ENCODE measurements around the gene INS.

INS gene

DNA sequence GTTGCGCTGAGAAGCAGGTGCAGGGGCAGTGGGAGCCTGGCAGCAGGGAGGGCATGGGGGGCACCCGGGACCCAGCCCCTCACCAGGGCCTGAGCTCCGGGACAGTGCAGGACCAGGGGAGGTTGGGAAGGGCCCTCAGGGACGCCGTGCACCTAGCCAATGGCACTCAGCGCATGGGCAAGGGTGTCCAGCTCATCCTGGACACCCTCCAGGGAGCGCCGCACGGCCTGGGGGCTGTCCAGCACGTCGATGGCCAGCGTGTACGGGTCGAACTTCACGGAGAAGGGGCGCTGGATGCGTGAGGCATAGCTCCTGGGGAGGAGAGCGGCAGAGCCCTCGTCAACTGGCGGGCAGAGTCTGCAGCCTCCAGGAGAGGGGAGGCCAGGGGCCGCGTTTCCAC is 3.1 kb upstream of the INS start:
- no peak for DNase-seq

DNA sequence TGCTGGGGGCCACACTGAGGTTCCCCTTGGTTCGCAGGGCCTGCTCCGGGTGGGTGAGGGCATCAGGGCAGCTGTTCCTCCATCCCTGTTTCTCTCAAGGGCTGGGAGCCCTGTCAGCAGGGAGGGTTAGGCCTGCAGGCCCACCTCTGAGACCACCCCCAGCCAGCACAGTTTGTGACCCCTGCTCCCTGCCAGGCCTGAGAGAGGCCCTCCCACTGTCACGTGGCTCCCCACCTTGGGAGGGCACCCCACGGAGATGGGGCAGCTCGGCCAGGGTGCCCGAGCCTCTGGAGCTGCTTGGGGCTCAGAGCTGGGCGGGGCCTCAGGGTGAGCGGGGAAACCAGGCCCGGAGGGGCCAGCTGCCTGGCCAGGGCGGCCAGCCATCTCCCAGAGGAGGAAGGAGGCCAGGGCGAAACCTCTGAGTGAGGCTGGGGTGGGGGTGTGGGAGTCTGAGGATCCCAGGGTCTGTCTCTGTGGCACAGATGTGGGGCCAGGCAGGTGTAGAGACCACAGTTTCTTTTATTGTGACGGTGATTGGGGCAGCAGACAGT is 2.5 kb upstream of the INS start:
- DNase-seq, result no peak

DNA sequence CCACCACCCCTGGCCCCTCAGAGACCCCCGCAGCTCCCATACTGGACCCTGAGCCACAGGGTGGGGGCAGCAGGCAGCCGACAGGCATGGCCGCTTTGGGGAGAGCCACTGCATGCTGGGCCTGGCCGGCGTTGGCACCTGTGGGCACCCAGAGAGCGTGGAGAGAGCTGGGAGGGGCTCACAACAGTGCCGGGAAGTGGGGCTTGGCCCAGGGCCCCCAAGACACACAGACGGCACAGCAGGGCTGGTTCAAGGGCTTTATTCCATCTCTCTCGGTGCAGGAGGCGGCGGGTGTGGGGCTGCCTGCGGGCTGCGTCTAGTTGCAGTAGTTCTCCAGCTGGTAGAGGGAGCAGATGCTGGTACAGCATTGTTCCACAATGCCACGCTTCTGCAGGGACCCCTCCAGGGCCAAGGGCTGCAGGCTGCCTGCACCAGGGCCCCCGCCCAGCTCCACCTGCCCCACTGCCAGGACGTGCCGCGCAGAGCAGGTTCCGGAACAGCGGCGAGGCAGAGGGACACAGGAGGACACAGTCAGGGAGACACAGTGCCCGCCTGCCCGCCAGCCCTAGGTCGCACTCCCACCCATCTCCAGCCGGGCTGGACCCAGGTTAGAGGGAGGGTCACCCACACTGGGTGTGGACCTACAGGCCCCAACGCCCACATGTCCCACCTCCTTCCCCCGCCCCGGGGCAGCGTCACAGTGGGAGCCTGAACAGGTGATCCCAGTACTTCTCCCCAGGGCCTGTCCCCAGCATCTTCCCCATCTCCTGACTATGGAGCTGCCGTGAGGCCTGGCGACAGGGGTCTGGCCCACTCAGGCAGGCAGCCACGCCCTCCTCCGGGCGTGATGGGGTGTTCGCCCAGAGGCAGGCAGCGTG is 1.2 kb downstream of the INS start:
- no peak for DNase-seq

DNA sequence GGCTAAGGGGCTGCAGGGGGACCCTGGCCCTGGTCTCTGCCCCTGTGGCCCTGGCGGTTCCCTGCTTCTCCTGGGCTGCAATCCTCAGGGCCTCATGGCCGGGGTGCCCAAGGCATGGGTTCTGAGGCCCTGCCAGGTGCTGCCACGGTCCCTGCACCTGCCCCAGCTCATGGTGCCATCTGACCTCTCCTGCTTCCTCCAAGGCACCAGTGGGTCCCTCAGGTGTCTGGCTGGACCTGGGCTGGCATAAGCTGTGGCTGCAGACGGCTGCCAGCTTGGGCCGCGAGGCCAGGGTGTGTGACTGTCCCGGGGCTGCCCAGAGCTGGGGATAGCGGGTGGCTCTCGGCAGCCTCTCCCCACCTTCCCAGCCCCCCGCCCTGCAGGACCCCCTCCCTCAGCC is 2.0 kb downstream of the INS start:
- DNase-seq, result no peak

DNA sequence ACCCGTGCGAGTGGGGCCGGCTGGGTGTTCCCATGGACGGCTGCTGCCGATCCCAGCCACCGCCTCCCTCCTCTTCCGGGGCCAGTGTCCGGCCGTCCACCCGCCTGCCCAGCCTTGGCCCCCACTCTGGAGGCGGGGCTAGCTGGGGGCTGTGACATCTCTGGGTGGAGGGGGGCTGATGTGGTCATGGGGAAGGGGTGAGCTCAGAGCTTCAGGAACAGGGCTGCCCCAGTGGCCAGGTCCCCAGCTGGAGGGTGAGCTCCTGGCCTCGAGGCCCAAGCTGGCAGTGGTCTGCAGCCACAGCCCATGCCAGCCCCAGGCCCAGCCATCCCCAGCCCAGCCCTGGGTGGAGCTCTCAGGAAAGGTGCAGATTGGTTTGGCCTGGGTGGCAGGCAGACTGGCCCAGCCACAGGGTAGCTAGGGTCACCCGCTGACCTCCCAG is 2.7 kb downstream of the INS start:
- DNase-seq, result no peak

DNA sequence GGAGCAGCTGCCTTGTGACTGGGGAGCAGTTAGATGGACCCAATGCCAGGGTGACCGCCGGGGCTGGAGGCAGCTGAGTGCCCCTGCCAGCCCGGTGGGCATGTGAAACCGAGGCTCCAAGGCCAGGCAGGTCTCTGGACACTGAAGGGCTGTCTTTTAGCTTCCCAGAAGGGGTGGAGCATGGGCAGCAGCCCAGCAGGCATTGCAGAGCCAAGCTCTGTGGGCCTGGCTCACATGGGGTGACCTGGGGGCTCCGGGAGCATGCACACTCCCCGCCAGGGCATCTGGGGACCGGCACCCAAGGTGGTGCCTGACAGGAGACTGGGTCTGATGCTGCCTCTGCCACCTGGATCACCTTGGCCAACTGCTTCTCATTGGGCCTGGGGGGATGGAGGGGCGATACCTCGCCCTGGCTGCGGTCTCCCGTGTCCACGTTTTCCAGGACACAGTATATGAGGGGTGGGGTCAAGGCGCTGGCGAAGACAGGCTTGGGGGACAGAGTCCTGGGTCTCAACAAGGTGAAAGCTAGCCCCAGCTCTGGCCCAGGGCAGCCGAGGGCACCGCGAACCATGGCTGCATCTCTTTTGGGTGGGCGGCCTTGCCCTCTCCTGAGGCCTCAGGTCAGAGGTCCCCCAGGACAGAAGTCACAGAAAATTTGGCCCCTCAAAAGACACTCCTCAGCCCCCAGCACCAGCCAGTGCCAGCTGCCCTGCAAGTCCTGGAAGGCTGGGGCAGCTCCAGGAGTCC is 3.5 kb downstream of the INS start:
- DNase-seq, result no peak

DNA sequence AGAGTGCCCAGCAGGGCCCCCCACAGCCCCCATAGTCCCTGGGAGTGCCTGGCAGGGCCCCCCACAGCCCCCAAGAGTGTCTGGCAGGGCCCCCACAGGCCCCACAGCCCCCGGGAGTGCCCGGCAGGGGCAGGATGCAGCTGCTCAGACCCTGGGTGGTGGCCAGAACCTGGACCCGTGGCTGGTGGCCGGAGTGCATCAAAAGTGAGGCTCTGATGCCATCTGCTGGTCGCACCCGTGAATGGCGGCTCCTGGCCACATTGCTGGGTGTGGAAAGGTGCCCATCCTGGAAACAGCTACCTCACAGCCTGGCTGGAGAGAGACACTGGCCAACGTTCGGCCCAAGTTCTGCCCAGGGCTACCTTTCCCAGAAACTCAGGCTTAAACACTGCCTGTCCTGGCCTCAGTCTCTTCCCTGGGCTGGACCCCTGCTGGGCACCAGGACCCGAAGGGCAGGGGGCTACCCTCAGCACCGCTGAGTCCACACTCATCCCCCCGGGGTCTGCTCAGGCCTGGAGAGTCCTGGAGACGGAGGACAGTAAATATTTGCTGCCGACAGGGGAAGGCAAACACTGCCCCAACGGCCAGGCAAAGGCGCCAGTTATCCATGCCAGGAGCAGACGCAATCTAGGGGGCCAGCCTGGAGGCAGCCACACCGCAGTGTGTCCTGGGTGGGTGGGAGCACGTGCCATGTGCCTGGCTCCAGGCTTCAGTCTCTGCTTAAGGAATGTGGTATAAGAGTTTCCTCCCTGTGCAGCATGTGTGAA is 4.4 kb downstream of the INS start:
- DNase-seq, result peak; percentile 82

DNA sequence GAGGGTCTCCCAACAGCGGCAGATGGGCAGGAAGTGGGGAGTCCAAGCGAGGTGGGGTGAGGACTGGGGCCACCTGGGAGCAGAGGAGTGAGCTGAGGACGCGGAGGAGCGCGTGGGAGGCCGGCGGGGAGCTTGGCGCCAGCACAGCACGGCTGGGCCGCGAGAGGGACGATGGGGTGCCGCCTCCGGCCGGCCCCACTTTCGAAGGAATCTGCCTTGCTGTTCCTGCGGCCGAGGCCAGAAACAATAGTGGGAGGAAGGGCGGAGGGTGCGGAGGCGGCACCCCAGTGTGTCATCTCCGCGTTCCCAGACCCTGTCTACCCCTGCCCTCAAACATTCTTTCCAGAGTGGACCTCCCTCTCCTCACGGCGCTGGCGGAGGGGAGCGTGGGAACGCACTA is 5.5 kb downstream of the INS start:
- no peak for DNase-seq

DNA sequence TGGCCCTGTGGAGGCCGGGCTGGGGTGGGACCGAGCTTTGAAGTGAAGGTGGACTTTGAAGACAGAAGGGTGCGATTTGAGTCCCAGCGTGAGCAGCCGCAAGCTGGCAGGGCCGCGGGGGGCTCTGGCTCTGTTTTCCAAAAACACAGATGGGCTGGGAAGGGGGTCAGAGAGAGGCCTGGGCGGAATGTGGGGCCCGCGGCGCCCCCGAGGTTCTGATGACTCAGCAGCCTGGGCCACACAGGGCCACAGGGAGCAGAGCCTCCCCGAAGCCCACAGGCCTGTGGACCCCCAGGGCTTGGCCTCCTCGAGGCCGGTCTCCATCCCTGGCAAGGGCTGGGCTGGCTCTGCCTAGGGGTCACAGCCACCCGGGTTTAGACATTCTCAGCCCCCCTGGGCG is 6.1 kb downstream of the INS start:
- DNase-seq, result no peak

DNA sequence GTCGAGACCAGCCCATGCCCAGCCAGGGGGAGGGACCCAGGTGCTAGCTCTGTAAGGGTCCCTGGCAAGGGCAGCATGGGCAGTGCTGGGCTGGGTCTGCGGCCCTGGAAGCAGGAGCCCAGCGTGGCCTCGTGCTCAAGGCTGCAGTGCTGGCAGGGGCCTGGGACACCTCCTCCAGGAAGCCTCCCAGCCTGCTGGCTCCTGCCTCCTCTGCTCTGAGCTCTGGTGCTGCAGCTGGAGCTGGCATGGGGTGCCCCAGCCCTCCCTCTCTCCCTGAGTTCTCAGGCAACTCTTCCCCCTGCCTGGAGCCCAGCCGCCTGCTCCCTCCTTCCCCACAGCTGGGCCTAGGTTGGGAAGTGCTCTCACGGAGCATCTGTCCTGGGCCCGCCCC is 6.8 kb downstream of the INS start:
- no peak for DNase-seq

DNA sequence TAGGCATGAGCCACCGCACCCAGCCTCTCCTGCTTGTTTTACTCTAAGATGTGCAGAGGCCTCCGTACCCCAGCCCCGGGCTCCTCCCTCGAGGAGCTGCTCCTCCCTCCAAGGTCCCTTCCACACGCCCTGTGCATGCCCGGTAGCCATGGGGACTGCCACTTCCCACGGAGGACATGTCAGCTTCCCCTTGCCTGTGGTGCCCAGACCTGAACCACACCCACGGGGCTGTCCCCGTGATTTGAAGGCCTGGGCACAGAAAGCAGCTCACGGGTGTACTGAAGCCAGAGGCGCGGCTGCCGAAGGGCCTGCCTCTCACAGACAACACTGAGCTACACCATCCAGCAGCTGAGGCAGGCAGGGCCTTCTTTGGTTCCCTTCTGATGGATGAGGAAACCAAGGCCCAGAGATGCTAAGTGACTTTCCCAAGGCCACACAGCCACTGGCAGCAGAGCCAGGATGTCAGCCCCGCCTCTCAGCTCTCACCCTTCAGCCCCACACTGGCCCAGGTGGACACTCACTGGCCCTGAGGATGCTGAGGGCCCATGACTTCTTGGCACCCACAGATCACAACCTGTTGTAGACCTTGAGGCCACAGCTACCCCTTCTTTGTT is 7.3 kb downstream of the INS start:
- DNase-seq, result no peak

DNA sequence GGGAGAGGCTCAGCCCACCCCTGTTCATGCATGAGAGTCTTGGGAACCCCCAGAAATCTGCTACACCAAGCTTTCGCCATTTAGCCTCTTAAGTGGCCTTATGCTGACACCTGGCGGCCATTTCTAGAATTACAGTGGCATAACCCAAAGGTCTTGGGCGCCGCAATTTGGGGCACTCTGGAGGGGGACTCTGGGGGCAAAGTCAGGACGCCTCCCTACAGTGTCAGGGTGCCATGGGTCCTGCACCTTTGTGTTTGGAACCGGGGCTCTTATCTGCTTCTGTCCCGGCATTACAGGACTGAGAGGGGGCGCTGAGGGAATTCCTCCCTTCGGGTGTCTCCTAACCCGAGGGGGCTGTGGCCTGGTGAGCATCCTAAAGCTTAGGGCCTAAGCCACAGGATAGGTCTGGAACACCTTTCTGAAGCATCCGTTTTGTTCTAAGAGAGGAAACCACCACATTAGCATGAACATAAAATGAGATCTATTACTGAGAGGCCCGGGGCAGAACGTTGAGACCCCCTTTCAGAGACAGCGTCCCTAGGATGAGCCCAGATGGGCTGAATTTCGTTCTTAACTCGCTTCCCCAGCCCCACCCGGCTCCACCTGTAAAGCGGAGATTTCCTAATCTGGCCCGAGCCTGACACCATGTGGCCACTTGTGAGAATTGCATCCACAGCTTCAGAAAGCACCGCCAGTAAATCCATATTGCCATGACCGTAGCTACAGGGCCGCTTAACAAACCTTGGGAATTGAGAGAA is 9.3 kb downstream of the INS start:
- peak; percentile 91 for DNase-seq

DNA sequence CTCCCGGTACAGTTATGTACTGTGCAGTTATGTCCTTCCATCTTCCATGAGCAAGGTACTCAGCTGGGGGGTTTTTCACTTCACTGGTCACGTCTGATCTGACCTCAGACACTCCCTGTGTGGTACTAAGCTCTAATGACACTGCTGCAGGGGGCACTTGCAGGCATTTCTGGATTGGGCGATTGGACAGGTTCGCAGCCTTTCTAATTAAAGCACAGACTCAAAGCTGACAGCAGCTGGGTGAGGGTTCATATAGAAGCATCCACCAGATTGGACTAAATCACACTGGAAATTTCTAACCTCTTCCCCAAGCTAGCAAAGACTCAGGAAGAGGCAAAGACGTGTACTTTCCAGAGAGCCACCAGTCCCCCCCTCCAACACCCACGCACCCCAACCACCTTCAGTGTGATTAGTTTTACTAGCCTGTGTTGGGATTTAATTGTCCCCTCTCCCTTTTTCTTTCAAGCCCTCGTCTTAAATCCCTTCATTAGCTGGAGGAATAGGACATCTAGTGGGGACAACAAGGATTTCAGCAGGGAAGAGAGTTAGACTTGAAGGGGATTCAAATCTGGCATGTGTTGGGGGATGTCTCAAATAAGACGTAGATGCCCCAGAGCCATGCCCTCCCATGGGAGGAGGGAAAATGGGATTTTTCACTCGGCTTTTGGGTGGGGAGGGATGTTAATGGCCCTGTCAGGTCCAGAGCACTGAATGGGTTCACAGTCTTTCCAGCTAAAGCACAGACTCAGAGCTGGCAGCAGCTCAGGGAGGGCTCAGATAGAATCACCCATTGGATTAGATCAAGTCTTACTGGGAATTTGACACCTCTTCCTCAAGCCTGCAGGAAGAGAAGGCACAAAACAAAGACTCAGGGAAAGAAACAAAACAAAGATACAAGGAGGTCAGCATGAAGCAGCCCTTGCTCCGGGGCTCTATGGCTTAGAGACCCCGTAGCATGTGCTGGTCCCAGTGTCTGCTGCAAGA is 10.9 kb downstream of the INS start:
- DNase-seq, result no peak

DNA sequence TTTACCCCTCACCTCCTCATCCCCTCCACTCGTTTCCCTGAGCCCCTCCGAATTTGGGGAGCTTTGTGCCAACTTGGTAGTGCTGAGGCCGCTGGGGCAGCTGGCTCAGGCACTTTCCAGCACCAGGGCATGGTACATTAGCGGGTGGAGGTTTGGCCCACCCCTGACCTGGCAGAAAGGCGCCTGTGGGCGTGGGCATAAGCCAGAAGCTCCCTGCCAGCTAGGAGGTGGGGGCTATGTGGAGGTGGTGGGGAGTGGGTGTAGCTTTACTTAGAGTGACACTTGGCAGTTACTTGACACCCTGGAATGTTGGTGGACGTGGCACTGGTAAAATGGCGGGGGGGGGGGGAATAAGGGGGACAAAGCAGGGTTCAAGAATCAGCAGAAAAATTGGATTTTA is 11.5 kb downstream of the INS start:
- no peak for DNase-seq

DNA sequence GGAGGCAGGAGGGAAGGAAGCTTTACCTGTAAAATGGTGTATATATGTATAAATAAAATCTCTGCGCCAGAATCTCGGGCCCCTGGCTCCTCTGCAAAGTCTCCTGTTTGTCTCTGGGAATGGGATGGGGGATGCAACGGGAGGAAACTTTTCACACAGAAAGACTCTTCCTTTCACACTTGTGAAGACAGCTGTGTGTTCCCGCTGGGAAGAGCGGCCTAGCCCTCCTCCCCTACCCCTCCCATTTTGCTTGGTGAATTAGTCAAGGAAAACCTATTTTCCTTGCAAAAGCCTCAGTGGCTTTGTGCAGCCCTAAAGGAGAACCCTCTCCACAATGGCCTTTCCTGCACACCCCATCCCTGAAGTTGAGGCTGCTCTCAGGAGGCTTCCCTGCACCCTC is 12.4 kb downstream of the INS start:
- DNase-seq, result no peak

DNA sequence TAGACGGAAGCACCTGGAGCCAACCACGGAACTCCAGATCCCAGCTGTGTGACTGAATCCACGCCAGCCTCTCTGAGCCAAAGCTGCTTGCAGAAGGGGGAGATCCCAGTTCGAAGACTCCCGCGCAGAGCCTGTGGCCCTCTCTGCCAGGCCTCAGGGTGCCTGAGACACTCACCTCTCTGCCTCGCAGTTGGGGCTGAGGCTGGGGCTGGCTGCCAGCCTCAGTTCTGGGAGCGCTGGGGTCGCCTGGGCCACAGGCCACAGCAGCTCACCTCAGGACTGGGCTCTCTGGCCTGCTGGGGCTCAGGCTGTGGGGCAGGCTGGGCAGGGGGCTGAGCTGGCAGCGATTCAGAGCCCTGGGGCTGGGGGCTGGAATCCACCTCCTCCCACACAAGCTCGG is 13.6 kb downstream of the INS start:
- DNase-seq, result no peak

DNA sequence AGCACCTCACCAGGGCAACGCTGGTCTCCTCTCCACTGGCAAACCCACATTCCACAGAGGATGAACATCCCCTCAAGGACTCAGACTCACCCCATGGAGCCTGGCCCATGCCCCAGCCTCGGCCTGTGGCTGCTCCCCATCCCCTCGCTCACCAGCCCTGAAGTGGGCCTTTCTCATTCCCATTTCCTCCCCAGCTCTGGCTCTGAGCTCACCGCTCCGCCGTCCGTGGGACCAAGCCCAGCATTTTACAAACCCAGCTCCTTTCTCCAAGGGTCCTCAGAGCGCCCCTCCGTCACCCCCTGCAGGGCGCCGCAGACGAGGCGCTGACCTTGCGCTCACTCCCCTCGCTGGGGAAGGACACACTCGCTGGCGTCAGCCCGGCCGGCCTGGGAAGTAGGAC is 15.0 kb downstream of the INS start:
- DNase-seq, result no peak

DNA sequence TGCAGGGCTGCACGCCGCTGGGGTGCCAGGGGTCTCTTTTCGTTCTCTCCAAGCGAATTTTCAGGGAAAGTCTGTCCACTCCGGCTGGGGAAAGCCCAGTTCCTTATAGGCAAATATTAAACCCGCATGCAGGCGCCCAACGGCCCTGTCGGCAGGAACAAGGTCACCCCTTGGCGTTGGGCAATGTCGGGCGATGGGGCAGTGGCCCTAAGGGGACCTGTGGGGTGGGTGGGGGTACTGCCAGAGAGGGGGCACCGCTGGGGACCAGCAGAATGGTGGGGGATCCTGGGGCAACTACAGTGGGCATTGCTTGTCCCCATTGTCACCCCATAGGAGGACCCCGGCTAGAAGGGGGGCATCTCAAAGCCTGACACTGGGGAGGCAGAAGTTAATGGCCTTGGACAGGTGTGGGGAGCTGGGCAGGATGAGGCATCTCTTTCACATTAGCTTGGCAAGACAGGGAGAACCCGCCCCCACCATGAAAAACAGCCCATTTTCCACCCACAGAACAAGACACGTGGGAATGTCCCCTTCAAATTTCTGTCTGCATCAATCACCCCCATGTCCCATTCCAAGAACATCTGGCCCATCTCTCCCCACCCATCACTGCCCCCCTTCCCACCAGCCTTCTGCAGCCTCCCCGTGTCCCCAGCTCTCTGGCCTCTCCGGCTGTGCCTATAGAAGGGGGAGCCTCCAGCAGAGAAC is 16.3 kb downstream of the INS start:
- no peak for DNase-seq

DNA sequence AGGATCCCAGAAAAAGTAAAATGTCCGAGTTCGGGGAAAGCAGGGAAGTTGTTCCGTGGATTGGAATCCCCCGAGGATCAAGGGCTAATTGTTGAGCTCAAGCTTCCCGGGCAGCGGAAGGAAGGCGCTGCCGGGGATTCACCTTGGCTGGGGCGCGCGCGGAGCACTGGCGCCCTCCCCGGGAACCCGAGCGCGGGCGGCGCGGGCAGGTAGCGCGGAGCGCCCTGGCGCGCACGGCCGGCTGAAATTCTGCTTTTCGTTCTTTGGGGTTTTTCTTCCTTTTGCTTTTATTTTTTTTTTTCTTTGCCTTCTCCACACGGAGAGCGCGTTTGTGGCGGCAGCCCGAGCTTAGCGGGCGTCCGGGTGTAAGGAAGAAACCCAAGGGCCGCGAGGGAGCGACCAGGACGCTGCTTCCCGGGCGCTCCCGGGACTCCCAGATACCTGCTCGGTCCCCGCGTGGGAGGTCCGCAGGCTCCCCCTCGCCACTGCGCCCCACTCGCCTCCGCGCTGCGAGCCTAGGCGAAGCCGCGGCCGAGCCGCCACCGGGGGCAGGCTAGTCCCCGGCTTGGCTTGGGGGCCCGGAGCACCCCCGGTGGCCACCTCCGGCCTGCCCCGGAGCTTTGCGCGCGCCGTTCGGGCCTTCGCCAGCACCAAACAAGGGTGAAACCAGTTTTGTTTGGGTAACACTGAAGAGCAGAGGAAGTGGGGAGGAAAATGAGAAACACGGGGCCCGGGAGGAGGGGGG is 17.0 kb downstream of the INS start:
- no peak for DNase-seq

DNA sequence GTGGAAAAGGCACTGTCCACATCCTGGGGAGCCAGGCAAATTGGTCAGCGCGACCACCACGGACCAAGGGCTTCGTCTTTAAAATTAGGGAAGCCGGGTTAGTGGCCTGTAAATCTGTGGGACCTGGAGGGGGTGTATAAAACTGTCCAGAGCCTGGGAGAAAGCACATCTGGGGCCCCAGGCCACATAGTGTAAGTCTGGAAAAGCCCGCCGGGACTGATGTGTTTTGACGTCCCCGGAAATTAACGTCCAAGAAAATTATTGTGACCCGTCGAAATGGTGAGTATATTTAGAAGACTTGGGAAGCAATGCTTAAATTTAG is 17.6 kb downstream of the INS start:
- no peak for DNase-seq
